ENCODE data around the gene SSC4D. TPM values are rescaled to one million over a fixed set of nuclear protein-coding genes. Genes with fewer than 3 reads are reported as not detected.

Gene SSC4D
- total RNA-seq, 1 experiment from 2014 or later: 18.1 TPM

- TF ChIP-seq ZNF281 (CRISPR knock-in tag; IDR thresholded peaks at IDR 0.05): no peak
- no peak for TF ChIP-seq IRF2 (CRISPR knock-in tag; IDR thresholded peaks at IDR 0.05; ENCODE audit: borderline replicate concordance, low read depth)
These were observed 54.3 kb downstream of the SSC4D start (continued) for GRCh38 chr7:76354981-76355730.

GRCh38 chr7:76354516-76354915, 55.0 kb downstream of the SSC4D start:
- Mint-ChIP-seq H3K27me3 (ENCODE audit: low read depth) (no peaks in the 10 kb centered on the region), H3K27ac (peak overlapping the region; percentile 19; the same call in 1 of the 2 replicates), H3K4me3 (peak overlapping the region; percentile 96; the same call in 1 of the 2 replicates), H3K36me3 (peaks cover 77% of the 10 kb centered on the region), H3K4me1 (peaks cover 54% of the 10 kb centered on the region), H3K9me3 (peaks cover 13% of the 10 kb centered on the region)
- ATAC-seq (no peak), DNase-seq (ENCODE audit: low spot score) (no peak)
- ChIA-PET CTCF (interaction anchor here (1.4 kb wide), 1 partner anchor 37 kb away, joined by 3 read pairs; no protein-coding TSS in a partner anchor), POLR2A (interaction anchor here (0.8 to 1.5 kb wide), 2 partner anchors 36 to 378 kb away, joined by 7 to 8 read pairs; no protein-coding TSS in a partner anchor)
- TF ChIP-seq ZNF416 (CRISPR knock-in tag; IDR thresholded peaks at IDR 0.05) (no peak), ZNF281 (CRISPR knock-in tag; IDR thresholded peaks at IDR 0.05) (no peak), EMX1 (CRISPR knock-in tag; IDR thresholded peaks at IDR 0.05) (no peak), SP1 (CRISPR knock-in tag; conservative IDR thresholded peaks at IDR 0.05) (no peak), E2F1 (CRISPR knock-in tag; IDR thresholded peaks at IDR 0.05) (no peak), STAT6 (CRISPR knock-in tag; conservative IDR thresholded peaks at IDR 0.05; ENCODE audit: low read depth) (no peak), SMAD3 (CRISPR knock-in tag; IDR thresholded peaks at IDR 0.05; ENCODE audit: borderline replicate concordance) (no peak), CREB1 (CRISPR knock-in tag; IDR thresholded peaks at IDR 0.05) (no peak), TCF7 (CRISPR knock-in tag; IDR thresholded peaks at IDR 0.05; ENCODE audit: low read depth) (no peak), FOXP4 (CRISPR knock-in tag; IDR thresholded peaks at IDR 0.05) (no peak), USF1 (CRISPR knock-in tag; IDR thresholded peaks at IDR 0.05) (no peak), JAZF1 (CRISPR knock-in tag; IDR thresholded peaks at IDR 0.05) (no peak), ZNF138 (CRISPR knock-in tag; conservative IDR thresholded peaks at IDR 0.05) (no peak), ETV6 (CRISPR knock-in tag; IDR thresholded peaks at IDR 0.05) (no peak), E2F5 (CRISPR knock-in tag; IDR thresholded peaks at IDR 0.05) (no peak), JUN (CRISPR knock-in tag; IDR thresholded peaks at IDR 0.05) (no peak), SMAD4 (CRISPR knock-in tag; IDR thresholded peaks at IDR 0.05) (no peak), ZNF396 (CRISPR knock-in tag; IDR thresholded peaks at IDR 0.05; ENCODE audit: borderline replicate concordance) (no peak)

Measured in WTC11 (cell line).